Measurements from ENCODE around the gene MAGEA8. TPM values are rescaled to one million over a fixed set of nuclear protein-coding genes. Genes with fewer than 3 reads are reported as not detected.
"Not testable (repeated sequence)": the region's sequence is repeated elsewhere in the genome, so short reads cannot be mapped to it uniquely, and the experiment has no call there.

MAGEA8 gene
- total RNA-seq = not detected

GRCh38 chrX:149881081-149881711 is at the start of gene MAGEA8:
MAGEA8 (plus strand) TSS chrX:149881183; CDS start chrX:149884273, 3,090 bp downstream.
- Histone ChIP-seq H3K4me3 (ENCODE audit: low read length) (no peak within 1 kb of the TSS), H3K27me3 (ENCODE audit: insufficient read depth, low read length) (no peaks in the 10 kb centered on the region), H3K4me1 (ENCODE audit: insufficient read depth, low read length) (no peaks in the 10 kb centered on the region), H3K9me3 (ENCODE audit: low read depth, low read length) (no peaks in the 10 kb centered on the region)

- no peaks in the 10 kb centered on the region for H3K9me3 ChIP-seq (ENCODE audit: low read depth, low read length)
- H3K4me1 ChIP-seq (ENCODE audit: insufficient read depth, low read length) = no peaks in the 10 kb centered on the region
- H3K4me3 ChIP-seq (ENCODE audit: low read length) = no peak overlapping the region
- no peaks in the 10 kb centered on the region for H3K27me3 ChIP-seq (ENCODE audit: insufficient read depth, low read length)
Measured at GRCh38 chrX:149831473-149831872, 49.5 kb upstream of the MAGEA8 start.

DNA sequence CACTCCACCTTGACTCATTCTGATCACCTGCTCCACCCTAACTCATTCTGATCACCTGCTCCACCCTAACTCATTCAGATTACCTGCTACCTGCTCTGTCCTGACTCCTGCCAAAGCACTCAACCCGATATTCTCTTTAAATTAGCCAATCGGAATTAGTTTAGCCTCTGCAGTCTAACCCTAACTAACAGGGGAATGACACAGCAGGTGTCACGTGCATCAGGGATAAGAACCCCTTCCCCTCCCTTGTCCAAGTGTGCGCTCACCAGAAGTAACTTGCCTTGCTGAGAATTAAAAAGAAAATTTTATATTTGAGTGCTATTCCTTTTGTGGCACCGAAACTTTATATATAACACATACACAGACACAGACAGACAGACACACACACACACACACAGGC is 44.3 kb upstream of the MAGEA8 start:
- not testable (repeated sequence) for H3K4me3 ChIP-seq (ENCODE audit: low read length); H3K27me3 ChIP-seq (ENCODE audit: insufficient read depth, low read length); H3K9me3 ChIP-seq (ENCODE audit: low read depth, low read length); H3K4me1 ChIP-seq (ENCODE audit: insufficient read depth, low read length)

DNA sequence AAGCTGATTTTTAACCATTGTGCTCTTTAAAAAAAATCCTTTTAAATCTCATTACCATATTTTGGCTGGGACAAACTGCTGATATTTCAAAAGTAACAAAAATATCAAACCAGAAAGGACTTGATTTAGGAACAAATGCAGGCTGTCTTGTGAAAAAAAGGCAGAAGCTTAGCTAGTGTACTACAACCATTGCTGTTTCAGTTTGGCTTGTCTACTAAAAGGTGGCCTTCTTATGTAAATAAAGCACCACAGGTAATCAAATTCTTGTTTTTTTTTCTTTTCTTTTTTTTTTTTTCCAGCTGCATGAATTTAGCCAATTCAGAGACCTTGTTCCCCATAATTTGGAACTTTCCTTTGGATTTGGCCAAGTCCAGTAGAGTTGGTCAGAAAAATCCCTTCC is 43.8 kb upstream of the MAGEA8 start:
- H3K9me3 ChIP-seq (ENCODE audit: low read depth, low read length) = no peaks in the 10 kb centered on the region
- H3K4me3 ChIP-seq (ENCODE audit: low read length) = no peak overlapping the region
- H3K27me3 ChIP-seq (ENCODE audit: insufficient read depth, low read length) = no peaks in the 10 kb centered on the region
- no peaks in the 10 kb centered on the region for H3K4me1 ChIP-seq (ENCODE audit: insufficient read depth, low read length)

DNA sequence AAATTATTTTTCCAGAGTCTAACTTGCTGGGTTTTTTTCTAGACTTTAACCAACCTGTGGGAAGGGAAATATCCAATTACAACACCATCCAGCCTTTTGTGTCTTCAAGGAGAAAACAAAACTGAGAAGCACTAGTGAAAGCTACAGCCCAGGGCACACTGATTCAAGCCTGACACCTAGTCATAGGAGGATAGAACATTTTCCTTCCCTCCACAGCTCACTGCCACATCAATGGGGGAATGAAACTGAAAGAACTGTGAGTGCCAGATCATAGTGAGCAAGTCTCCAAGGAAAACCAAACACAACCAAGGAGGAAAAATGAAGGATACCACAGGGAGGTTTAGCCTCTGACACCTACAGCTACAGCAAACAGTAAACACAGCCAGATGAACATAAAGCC is 43.3 kb upstream of the MAGEA8 start:
- no peaks in the 10 kb centered on the region for H3K4me1 ChIP-seq (ENCODE audit: insufficient read depth, low read length)
- H3K27me3 ChIP-seq (ENCODE audit: insufficient read depth, low read length) = no peaks in the 10 kb centered on the region
- H3K9me3 ChIP-seq (ENCODE audit: low read depth, low read length) = no peaks in the 10 kb centered on the region
- no peak overlapping the region for H3K4me3 ChIP-seq (ENCODE audit: low read length)

DNA sequence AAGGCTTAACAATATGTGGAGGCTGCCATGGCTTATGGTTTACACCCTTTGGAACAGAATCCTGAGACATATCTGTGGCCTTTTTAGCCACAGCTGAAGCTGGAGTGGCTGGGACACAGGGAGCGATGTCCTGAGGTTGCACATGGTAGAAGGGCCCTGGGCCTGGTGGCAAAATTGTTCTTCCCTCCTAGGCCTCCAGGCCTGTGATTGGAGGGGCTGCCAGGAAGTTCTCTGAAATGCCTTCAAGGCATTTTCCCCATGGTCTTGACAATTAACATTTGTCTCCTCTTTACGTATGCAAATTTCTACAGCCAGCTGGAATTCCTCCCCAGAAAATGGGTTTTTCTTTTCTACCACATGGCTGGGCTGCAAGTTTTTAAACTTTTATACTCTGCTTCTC is 39.1 kb upstream of the MAGEA8 start:
- no peaks in the 10 kb centered on the region for H3K9me3 ChIP-seq (ENCODE audit: low read depth, low read length)
- H3K4me1 ChIP-seq (ENCODE audit: insufficient read depth, low read length) = no peaks in the 10 kb centered on the region
- H3K27me3 ChIP-seq (ENCODE audit: insufficient read depth, low read length) = no peaks in the 10 kb centered on the region
- H3K4me3 ChIP-seq (ENCODE audit: low read length) = no peak overlapping the region

- H3K27me3 ChIP-seq (ENCODE audit: insufficient read depth, low read length) = no peaks in the 10 kb centered on the region
- no peaks in the 10 kb centered on the region for H3K4me1 ChIP-seq (ENCODE audit: insufficient read depth, low read length)
- H3K4me3 ChIP-seq (ENCODE audit: low read length) = no peak overlapping the region
- no peaks in the 10 kb centered on the region for H3K9me3 ChIP-seq (ENCODE audit: low read depth, low read length)
Measured at GRCh38 chrX:149845385-149845784, 35.6 kb upstream of the MAGEA8 start.

DNA sequence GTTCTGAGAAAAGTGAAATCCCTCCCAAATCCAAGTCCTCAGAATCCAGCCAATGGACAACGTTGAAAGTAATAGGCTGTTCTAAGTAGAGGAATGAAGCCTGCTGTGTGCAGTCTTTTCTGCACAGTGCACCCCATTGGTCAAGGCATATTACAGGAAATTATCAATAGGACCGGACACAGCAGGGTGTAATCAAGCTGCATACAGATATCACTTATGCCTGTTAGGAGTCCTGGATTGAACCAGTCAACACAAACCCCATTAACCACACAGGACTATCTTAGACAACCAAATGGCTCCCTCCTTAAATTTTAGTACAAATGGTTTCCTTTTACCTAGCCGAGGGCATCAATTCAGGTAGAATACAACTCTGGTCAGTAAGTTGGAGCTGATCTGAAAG is 34.2 kb upstream of the MAGEA8 start:
- H3K27me3 ChIP-seq (ENCODE audit: insufficient read depth, low read length) = no peaks in the 10 kb centered on the region
- no peak overlapping the region for H3K4me3 ChIP-seq (ENCODE audit: low read length)
- no peaks in the 10 kb centered on the region for H3K9me3 ChIP-seq (ENCODE audit: low read depth, low read length)
- no peaks in the 10 kb centered on the region for H3K4me1 ChIP-seq (ENCODE audit: insufficient read depth, low read length)

- H3K27me3 ChIP-seq (ENCODE audit: insufficient read depth, low read length) = no peaks in the 10 kb centered on the region
- no peaks in the 10 kb centered on the region for H3K9me3 ChIP-seq (ENCODE audit: low read depth, low read length)
- no peak overlapping the region for H3K4me3 ChIP-seq (ENCODE audit: low read length)
Measured at GRCh38 chrX:149848855-149849254, 32.1 kb upstream of the MAGEA8 start.

GRCh38 chrX:149849787-149850186 is 31.2 kb upstream of the MAGEA8 start:
- Histone ChIP-seq H3K4me3 (ENCODE audit: low read length) (no peak overlapping the region), H3K27me3 (ENCODE audit: insufficient read depth, low read length) (no peaks in the 10 kb centered on the region), H3K4me1 (ENCODE audit: insufficient read depth, low read length) (no peaks in the 10 kb centered on the region), H3K9me3 (ENCODE audit: low read depth, low read length) (no peaks in the 10 kb centered on the region)

More at GRCh38 chrX:149848855-149849254, 32.1 kb upstream of the MAGEA8 start:
- H3K4me1 ChIP-seq (ENCODE audit: insufficient read depth, low read length) = no peaks in the 10 kb centered on the region

DNA sequence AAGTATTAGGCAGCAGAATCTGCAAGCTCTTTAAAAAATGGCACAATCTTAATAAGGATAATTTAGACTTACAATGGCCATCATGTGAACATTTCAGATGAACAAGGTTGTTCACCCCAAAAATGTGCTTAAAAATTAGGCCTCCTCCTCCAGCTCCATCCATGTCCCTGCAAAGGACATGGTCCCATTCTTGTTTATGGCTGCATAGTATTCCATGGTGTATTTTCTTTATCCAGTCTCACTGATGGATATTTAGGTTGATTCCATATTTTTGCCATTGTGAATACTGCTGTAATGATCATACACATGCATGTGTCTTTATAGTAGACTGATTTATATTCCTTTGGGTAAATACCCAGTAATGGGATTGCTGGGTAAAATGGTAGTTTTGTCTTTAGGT is 29.1 kb upstream of the MAGEA8 start:
- no peaks in the 10 kb centered on the region for H3K4me1 ChIP-seq (ENCODE audit: insufficient read depth, low read length)
- no peaks in the 10 kb centered on the region for H3K9me3 ChIP-seq (ENCODE audit: low read depth, low read length)
- H3K4me3 ChIP-seq (ENCODE audit: low read length) = no peak overlapping the region
- no peaks in the 10 kb centered on the region for H3K27me3 ChIP-seq (ENCODE audit: insufficient read depth, low read length)

DNA sequence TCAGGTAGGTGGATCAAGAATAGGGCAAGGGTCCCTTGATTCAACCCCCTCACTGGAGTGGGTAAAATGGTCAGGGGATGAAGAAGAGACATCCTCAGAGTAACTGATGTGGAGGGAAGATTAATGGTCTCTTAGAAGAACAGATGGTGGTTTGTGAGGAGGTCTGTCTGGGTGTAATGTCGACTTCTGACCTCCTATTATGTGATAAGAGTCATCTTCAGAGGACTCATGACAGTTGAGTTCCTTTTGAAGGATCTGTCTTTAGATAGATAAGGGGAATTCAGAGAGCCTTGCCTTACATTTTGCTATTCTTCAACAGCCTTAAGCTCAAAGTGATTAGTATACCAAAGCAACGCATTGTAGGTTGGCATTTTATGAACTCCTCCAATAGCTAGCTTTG is 27.1 kb upstream of the MAGEA8 start:
- Histone ChIP-seq H3K4me3 (ENCODE audit: low read length) (no peak overlapping the region), H3K27me3 (ENCODE audit: insufficient read depth, low read length) (no peaks in the 10 kb centered on the region), H3K9me3 (ENCODE audit: low read depth, low read length) (no peaks in the 10 kb centered on the region), H3K4me1 (ENCODE audit: insufficient read depth, low read length) (no peaks in the 10 kb centered on the region)

- H3K4me3 ChIP-seq (ENCODE audit: low read length) = no peak overlapping the region
- H3K27me3 ChIP-seq (ENCODE audit: insufficient read depth, low read length) = no peaks in the 10 kb centered on the region
- no peaks in the 10 kb centered on the region for H3K4me1 ChIP-seq (ENCODE audit: insufficient read depth, low read length)
- no peaks in the 10 kb centered on the region for H3K9me3 ChIP-seq (ENCODE audit: low read depth, low read length)
Measured at GRCh38 chrX:149858592-149858991, 22.4 kb upstream of the MAGEA8 start.

GRCh38 chrX:149860445-149860844 is 20.5 kb upstream of the MAGEA8 start:
- H3K4me1 ChIP-seq (ENCODE audit: insufficient read depth, low read length) = no peaks in the 10 kb centered on the region
- no peaks in the 10 kb centered on the region for H3K9me3 ChIP-seq (ENCODE audit: low read depth, low read length)
- H3K27me3 ChIP-seq (ENCODE audit: insufficient read depth, low read length) = no peaks in the 10 kb centered on the region
- no peak overlapping the region for H3K4me3 ChIP-seq (ENCODE audit: low read length)

GRCh38 chrX:149865390-149865789 is 15.6 kb upstream of the MAGEA8 start:
- no peaks in the 10 kb centered on the region for H3K27me3 ChIP-seq (ENCODE audit: insufficient read depth, low read length)

GRCh38 chrX:149867488-149867887 is 13.5 kb upstream of the MAGEA8 start:
- H3K4me1 ChIP-seq (ENCODE audit: insufficient read depth, low read length) = no peaks in the 10 kb centered on the region
- H3K9me3 ChIP-seq (ENCODE audit: low read depth, low read length) = no peaks in the 10 kb centered on the region
- no peaks in the 10 kb centered on the region for H3K27me3 ChIP-seq (ENCODE audit: insufficient read depth, low read length)
- H3K4me3 ChIP-seq (ENCODE audit: low read length) = no peak overlapping the region

More at GRCh38 chrX:149865390-149865789, 15.6 kb upstream of the MAGEA8 start:
- Histone ChIP-seq H3K4me1 (ENCODE audit: insufficient read depth, low read length) (no peaks in the 10 kb centered on the region), H3K9me3 (ENCODE audit: low read depth, low read length) (no peaks in the 10 kb centered on the region), H3K4me3 (ENCODE audit: low read length) (no peak overlapping the region)

Measured in mononuclear cell (primary cell).